Keratinocyte (primary cell): ENCODE results near the gene SLC35B4.

Experiments used
- CTCF ChIP-seq, 3 experiments: IDR thresholded peaks in 1 of 3; conservative IDR thresholded peaks in 1 of 3; optimal IDR thresholded peaks in 1 of 3; 2 replicates in 2 of 3; 3 replicates in 1 of 3; pipeline versions ENCODE3 to v1.5.1; 2011; ENCODE audit warnings: low read length in 3 of 3, mild to moderate bottlenecking in 3 of 3, moderate library complexity in 2 of 3, control low read depth in 1 of 3, inconsistent platforms in 1 of 3; ENCODE audit not compliant: insufficient read depth in 2 of 3; ENCODE audit errors: extremely low read depth in 1 of 3
- EZH2 ChIP-seq: IDR thresholded peaks from one replicate; pipeline ENCODE4 v1.6.1; 2012; ENCODE audit warnings: inconsistent platforms, mild to moderate bottlenecking, low read length, moderate library complexity

DNA sequence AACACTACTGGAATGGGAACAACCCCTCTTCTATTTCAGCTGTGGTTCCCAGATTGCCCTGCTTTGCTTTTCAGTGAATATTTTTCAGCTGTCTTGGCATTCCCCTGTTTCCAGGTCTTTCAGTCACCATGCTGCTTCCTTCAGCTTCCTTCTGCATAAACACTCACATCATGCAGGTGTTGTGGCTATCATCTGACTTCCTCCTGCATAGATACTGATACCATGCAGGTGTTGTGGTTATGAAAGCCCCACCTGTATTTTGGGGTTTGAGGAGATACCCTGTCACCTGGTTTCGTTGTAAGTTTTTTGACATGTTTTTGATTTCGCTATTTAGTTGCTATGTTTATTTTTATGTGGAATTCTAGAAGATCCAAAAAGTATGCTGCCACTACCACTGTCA, 71.5 kb downstream of the SLC35B4 start:
- TF ChIP-seq CTCF (optimal IDR thresholded peaks at IDR 0.05 in 1 of 3, IDR thresholded peaks at IDR 0.05 in 1 of 3, conservative IDR thresholded peaks at IDR 0.05 in 1 of 3; ENCODE audit: extremely low read depth in 1 of 3, insufficient read depth in 2 of 3, low read length in 3 of 3) (no peak), EZH2 (no peak)
